Effector memory CD8-positive, alpha-beta T cell (primary cell): Measurements from ENCODE around the gene DACH2.

Experiments
- ATAC-seq: fragments of 150-1000 bp; cut with Tn5 transposase; replicated peaks from 2 replicates; pipeline ENCODE4 v1.10.0; 2021; ENCODE audit warnings: mild to moderate bottlenecking, moderate library complexity
- DNase-seq, 3 experiments: peaks; one replicate each; pipeline ENCODE4 v3.0.0; 2021
- H3K27ac Mint-ChIP-seq, 2 donors: one replicate each; pipeline ENCODE4 v1.8.0; 2022; ENCODE audit warnings: mild to moderate bottlenecking in 2 of 2, mixed read lengths in 2 of 2, moderate library complexity in 2 of 2
- H3K27me3 Mint-ChIP-seq, 2 donors: one replicate each; pipeline ENCODE4 v1.8.0; 2022; ENCODE audit warnings: mixed read lengths in 2 of 2
- H3K36me3 Mint-ChIP-seq: one replicate; pipeline ENCODE4 v1.8.0; 2022; ENCODE audit warnings: mild to moderate bottlenecking, moderate library complexity, mixed read lengths; ENCODE audit not compliant: insufficient read depth
- H3K4me1 Mint-ChIP-seq, 2 donors: one replicate each; pipeline ENCODE4 v1.8.0; 2022; ENCODE audit warnings: low read depth in 2 of 2, mixed read lengths in 2 of 2
- H3K4me3 Mint-ChIP-seq, 2 donors: one replicate each; pipeline ENCODE4 v1.8.0; 2022; ENCODE audit warnings: mild to moderate bottlenecking in 2 of 2, mixed read lengths in 2 of 2, moderate library complexity in 2 of 2
- H3K9me3 Mint-ChIP-seq, 2 donors: one replicate each; pipeline ENCODE4 v1.8.0; 2022; ENCODE audit warnings: mixed read lengths in 2 of 2

DACH2 gene

DNA sequence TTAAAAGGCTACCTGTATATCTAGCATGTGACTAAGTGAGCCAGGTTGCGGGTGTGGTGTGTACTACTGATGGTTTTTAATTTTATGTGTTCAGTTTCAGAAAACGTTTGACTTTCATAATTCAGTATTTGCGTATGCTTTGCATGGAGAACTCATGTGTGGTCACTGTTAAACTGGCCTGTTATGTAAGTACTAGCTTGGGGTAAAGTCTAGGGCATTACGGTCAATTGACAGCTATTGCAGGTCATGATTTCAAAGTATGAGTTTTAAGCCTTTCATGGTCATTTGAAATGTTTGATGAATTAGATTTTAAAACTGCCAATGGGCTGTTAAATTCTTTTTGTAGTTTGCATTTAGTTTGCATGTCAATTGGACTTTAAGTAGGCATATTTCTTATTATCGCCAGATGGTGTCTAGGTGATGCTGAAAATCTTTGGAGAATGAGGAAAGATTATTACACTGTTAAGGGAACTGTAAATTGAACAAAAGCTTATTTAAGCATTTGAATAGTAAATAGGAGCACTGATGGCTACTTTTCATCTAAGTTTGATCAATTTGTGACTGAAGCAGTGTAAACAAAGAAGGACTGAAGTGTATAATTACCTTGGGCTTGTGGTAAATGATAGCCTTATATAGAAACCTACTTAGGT lies 563.4 kb downstream of the DACH2 start:
- no peaks in the 10 kb centered on the region for H3K36me3 Mint-ChIP-seq
- H3K4me1 Mint-ChIP-seq = no peaks in the 10 kb centered on the region
- H3K27me3 Mint-ChIP-seq = no peaks in the 10 kb centered on the region
- H3K27ac Mint-ChIP-seq = no peak overlapping the region
- ATAC-seq (no peak), DNase-seq (no peak)
- H3K9me3 Mint-ChIP-seq = peaks cover 6 to 7% of the 10 kb centered on the region in 2 donors
- no peak overlapping the region for H3K4me3 Mint-ChIP-seq

DNA sequence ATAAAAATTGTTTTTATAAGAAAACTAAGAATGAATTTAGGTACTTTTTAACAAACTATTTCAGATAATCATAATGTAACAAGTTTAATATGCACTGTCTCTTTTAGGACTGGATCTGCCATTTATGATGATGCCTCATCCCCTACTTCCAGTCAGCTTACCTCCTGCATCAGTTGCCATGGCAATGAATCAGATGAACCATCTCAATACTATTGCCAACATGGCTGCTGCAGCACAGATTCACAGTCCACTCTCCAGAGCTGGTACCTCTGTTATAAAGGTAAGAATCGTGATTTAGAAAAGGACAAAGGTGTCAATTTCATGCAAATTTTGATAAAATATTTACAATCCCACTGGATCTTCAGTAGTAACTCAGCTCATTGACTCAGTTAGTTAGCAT lies 566.2 kb downstream of the DACH2 start:
- Mint-ChIP-seq H3K36me3 (no peaks in the 10 kb centered on the region), H3K27ac (no peak overlapping the region), H3K4me3 (no peak overlapping the region), H3K9me3 (peaks cover 0 to 6% of the 10 kb centered on the region in 2 donors), H3K27me3 (no peaks in the 10 kb centered on the region), H3K4me1 (no peaks in the 10 kb centered on the region)
- DNase-seq = no peak
- no peak for ATAC-seq

DNA sequence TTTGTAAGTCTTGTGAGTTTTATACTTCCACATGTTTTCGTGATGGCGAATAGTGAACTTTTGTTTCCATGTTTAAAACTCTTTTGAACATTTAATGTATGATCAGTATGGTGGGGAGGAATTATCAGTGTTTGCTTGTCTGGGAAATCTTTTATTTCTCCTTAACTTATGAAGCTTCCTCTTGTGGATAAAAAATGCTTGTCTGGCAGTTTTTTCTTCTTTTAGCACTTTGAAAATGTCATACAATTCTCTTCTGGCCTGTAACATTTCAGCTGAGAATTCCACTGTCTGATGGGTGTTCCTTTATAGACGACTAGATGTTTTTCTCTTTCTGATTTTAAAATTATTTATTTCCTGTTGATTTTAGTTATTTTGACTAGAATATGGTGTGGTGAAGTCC lies 576.0 kb downstream of the DACH2 start:
- ATAC-seq (no peak), DNase-seq (no peak)
- no peak overlapping the region for H3K27ac Mint-ChIP-seq
- H3K4me3 Mint-ChIP-seq = no peak overlapping the region
- no peaks in the 10 kb centered on the region for H3K4me1 Mint-ChIP-seq
- H3K36me3 Mint-ChIP-seq = peaks cover 3% of the 10 kb centered on the region
- H3K9me3 Mint-ChIP-seq = no peaks in the 10 kb centered on the region
- no peaks in the 10 kb centered on the region for H3K27me3 Mint-ChIP-seq

DNA sequence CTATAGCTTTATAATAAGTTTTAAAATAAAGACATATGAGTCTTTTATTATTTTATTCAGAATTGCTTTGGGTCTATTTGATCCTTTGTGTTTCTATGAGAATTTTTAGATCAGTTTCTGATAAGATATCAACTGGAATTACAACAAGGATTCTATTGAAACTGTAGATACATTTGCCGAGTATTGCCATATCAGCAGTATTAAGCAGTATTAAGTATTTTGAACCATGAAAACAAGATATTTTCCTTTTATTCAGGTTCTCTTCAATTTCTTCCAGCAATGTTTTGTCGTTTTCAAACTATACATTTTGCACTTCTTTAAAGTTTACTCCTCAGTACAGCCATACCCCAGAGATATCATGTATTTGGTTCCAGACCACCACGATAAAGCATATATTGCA lies 598.8 kb downstream of the DACH2 start:
- DNase-seq (no peak), ATAC-seq (no peak)
- Mint-ChIP-seq H3K27me3 (no peaks in the 10 kb centered on the region), H3K36me3 (no peaks in the 10 kb centered on the region), H3K9me3 (no peaks in the 10 kb centered on the region), H3K4me3 (no peak overlapping the region), H3K27ac (no peak overlapping the region), H3K4me1 (no peaks in the 10 kb centered on the region)

DNA sequence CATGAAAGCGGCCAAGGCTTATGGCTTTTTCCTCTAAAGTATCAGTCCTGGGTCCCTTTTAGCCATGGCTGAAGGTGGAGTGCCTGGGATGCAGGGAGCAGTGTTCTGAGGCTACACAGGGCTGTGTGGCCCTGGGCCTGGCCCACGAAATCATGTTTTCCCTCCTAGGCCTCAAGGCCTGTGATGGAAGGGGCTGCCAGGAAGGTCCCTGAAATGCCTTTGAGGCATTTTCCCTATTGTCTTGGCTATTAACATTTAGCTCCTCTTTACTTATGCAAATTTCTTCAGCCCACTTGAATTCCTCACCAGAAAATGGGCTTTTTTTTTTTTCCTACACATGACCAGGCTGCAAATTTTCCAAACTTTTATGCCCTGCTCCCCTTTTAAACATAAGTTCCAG lies 657.0 kb downstream of the DACH2 start:
- Mint-ChIP-seq H3K27me3 (no peaks in the 10 kb centered on the region), H3K9me3 (no peaks in the 10 kb centered on the region), H3K4me3 (no peak overlapping the region), H3K36me3 (no peaks in the 10 kb centered on the region), H3K27ac (no peak overlapping the region), H3K4me1 (no peaks in the 10 kb centered on the region)
- ATAC-seq (no peak), DNase-seq (no peak)

DNA sequence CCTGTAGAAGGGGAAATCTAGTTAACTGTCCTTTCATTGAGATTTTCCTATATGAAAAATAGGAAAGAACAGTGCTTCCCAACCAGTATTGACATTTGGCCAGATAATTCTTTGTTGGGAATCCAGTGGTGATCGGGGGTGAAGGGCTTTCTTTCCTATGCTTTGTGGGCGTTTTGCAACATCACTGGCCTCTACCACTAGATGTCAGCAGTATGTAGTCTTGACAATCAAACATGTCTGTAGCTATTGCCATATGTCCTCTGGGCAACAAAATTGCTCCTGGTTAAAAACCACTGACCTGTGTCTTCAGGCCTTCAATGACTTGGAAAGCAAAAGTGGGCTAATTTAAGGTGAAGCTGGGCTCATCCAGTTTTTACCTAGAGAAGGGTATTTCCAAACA lies 658.5 kb downstream of the DACH2 start:
- no peak overlapping the region for H3K4me3 Mint-ChIP-seq
- H3K27me3 Mint-ChIP-seq = no peaks in the 10 kb centered on the region
- no peaks in the 10 kb centered on the region for H3K36me3 Mint-ChIP-seq

DNA sequence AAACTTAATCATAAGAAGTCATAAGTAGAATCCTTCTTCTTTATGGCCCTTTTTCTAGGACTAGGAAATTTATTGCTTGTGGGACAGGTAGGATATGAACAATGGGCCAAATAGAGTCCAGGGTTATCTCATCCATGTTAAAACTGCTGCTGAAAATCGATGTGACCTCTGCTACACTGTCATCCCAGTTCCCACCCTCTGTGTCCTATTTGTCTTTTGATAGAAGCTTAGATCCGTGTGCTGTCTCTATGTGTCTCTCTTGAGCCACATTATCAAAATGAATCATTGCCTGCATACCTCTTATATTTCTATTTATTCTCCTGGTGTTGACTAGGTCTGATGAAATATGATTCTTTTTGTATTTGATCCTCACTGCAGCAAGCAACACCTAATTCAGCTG lies 661.4 kb downstream of the DACH2 start:
- ATAC-seq (no peak), DNase-seq (no peak)
- no peak overlapping the region for H3K27ac Mint-ChIP-seq
- no peaks in the 10 kb centered on the region for H3K9me3 Mint-ChIP-seq
- no peaks in the 10 kb centered on the region for H3K36me3 Mint-ChIP-seq
- H3K27me3 Mint-ChIP-seq = no peaks in the 10 kb centered on the region
- H3K4me1 Mint-ChIP-seq = no peaks in the 10 kb centered on the region
- no peak overlapping the region for H3K4me3 Mint-ChIP-seq

More for the DNA sequence above, 658.5 kb downstream of the DACH2 start:
- no peak for ATAC-seq
- no peaks in the 10 kb centered on the region for H3K9me3 Mint-ChIP-seq
- H3K27ac Mint-ChIP-seq = no peak overlapping the region
- no peak for DNase-seq
- H3K4me1 Mint-ChIP-seq = no peaks in the 10 kb centered on the region

DNA sequence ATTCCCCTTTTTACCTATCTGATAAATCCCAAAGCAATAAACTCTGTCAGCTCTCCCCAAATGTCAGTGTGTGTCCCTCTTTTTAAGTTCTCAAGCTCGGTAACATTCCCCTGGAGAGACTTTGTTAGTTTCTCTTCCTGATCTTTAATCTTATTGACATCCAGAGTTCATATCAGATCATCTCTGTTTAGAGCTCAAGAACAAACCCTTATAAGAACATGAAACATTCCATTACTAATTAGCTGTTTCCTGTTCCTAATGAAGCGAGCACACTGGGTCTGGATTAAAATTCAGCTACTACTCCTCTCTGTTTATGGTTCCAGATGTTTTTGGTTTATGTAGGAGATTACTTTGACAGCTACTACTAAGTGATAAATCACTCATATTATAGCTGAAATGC lies 681.5 kb downstream of the DACH2 start:
- Mint-ChIP-seq H3K27me3 (no peaks in the 10 kb centered on the region), H3K36me3 (no peaks in the 10 kb centered on the region), H3K4me1 (no peaks in the 10 kb centered on the region), H3K4me3 (no peak overlapping the region), H3K9me3 (peaks cover 0 to 1% of the 10 kb centered on the region in 2 donors), H3K27ac (no peak overlapping the region)
- no peak for DNase-seq
- no peak for ATAC-seq

DNA sequence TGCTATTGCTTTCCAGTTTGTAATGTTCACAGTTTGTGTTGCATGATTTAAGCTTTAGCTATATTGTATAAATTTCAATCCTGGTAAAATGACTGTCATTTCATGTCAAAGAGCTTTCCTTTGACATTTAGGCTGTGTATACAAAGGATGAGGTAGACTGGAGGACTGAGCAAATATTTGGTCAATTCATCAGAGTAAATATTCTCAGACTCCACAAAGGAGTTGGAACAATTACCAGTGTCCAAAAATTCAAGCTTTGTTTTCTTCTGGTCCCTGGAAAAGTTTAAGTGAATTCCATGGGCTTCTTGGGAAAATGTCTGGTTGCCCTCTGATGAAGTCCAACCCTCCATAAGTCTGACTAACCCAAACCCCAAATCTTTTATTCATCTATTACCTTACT lies 682.4 kb downstream of the DACH2 start:
- no peak for DNase-seq
- Mint-ChIP-seq H3K27me3 (no peaks in the 10 kb centered on the region), H3K4me1 (no peaks in the 10 kb centered on the region), H3K4me3 (no peak overlapping the region), H3K36me3 (no peaks in the 10 kb centered on the region), H3K9me3 (no peaks in the 10 kb centered on the region), H3K27ac (no peak overlapping the region)
- ATAC-seq = no peak

DNA sequence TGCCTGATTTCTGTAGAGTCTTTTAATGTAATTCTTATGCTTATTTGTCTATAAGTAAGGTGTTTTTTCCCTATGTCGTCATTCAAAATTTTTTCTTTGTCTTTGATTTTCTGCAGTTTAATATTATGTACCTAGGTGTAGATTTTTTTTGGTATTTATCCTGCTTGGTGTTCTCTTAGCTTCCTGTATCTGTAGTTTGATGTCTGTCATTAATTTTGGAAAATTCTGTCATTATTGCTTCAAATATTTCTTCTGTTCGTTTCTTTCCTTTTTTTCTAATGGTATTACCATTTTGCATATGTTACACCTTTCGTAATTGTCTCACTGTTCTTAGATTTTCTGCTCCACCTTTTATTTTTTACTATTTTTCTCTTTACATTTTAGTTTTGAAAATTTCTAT lies 696.9 kb downstream of the DACH2 start:
- Mint-ChIP-seq H3K27ac (no peak overlapping the region), H3K36me3 (no peaks in the 10 kb centered on the region)

More for the DNA sequence above, 696.9 kb downstream of the DACH2 start:
- Mint-ChIP-seq H3K27me3 (no peaks in the 10 kb centered on the region), H3K4me1 (no peaks in the 10 kb centered on the region), H3K9me3 (peaks cover 0 to 5% of the 10 kb centered on the region in 2 donors), H3K4me3 (no peak overlapping the region)
- ATAC-seq = no peak
- DNase-seq = no peak
